GM12874 (cell line): ENCODE results near the gene EARS2.

Source experiments
- CTCF ChIP-seq: IDR thresholded peaks from 2 replicates; pipeline ENCODE4 v1.5.1; 2011; ENCODE audit warnings: low read depth, mild to moderate bottlenecking, control low read depth, low read length, moderate library complexity; ENCODE audit not compliant: insufficient read depth

EARS2 gene

GRCh38 chr16:23587726-23588125 is 30.6 kb upstream of the EARS2 start:
- TF ChIP-seq CTCF: no peak

- no peak for TF ChIP-seq CTCF
Measured at GRCh38 chr16:23584186-23585076, 27.3 kb upstream of the EARS2 start.

- no peak for TF ChIP-seq CTCF
Measured at GRCh38 chr16:23581764-23582163, 24.6 kb upstream of the EARS2 start.

- no peak for TF ChIP-seq CTCF
Measured at GRCh38 chr16:23580391-23580790, 23.2 kb upstream of the EARS2 start.

GRCh38 chr16:23579371-23579770 is 22.2 kb upstream of the EARS2 start:
- no peak for TF ChIP-seq CTCF

GRCh38 chr16:23578101-23578830 is 21.1 kb upstream of the EARS2 start:
- no peak for TF ChIP-seq CTCF

- no peak for TF ChIP-seq CTCF
Measured at GRCh38 chr16:23577493-23577892, 20.3 kb upstream of the EARS2 start.
